Endothelial cell of umbilical vein (primary cell): ENCODE data around the gene TXNDC9. TPM values are rescaled to one million over a fixed set of nuclear protein-coding genes. Genes with fewer than 3 reads are reported as not detected.

Source experiments
- BruUV-seq: library from RNA; stranded (reverse); fragments of 400-500 nt; replicated peaks from 2 replicates; lab custom pipeline; 2021; lab: Mats Ljungman, UMichigan
- CTCF ChIA-PET: fragments of 300-600, 350-600 bp; sonication (Branson Sonifier 250); formaldehyde crosslinking; loops from one replicate; lab custom pipeline; 2021; ENCODE audit warnings: antibody characterized with exemption, inconsistent platforms; lab: Charles Lee
- POLR2A ChIA-PET: fragments of 300-600, 350-600 bp; sonication (Branson Sonifier 250); formaldehyde crosslinking; loops from one replicate; lab custom pipeline; 2021; ENCODE audit warnings: antibody characterized with exemption, inconsistent platforms; lab: Charles Lee
- DNase-seq: peaks from one replicate; pipeline ENCODE4 v3.0.0-alpha.2; 2011; ENCODE audit warnings: low read depth, low spot score
- FAIRE-seq: peaks from 2 replicates; lab custom pipeline; 2011; peaks lifted over from hg19 to GRCh38; lab: Jason Lieb, UNC
- H2AFZ ChIP-seq: 2 replicates; pipeline ENCODE4 v1.6.0; 2012; ENCODE audit warnings: low read depth, low read length, control low read depth, inconsistent platforms
- H3K27ac ChIP-seq: 2 replicates; pipeline ENCODE4 v1.5.1; 2011; ENCODE audit warnings: low read depth, mild to moderate bottlenecking, control low read depth, low read length, moderate library complexity; ENCODE audit not compliant: insufficient read depth
- H3K27me3 ChIP-seq, 2 experiments: 2 replicates each; pipeline versions ENCODE4 v1.6.0 to v1.6.1; 2011; ENCODE audit warnings: low read length in 2 of 2, mixed read lengths in 1 of 2; ENCODE audit not compliant: control insufficient read depth in 2 of 2, insufficient read depth in 2 of 2
- H3K36me3 ChIP-seq, 2 experiments: 2 replicates in 1 of 2; 3 replicates in 1 of 2; pipeline ENCODE4 v1.5.1; 2011; ENCODE audit warnings: low read length in 2 of 2, mild to moderate bottlenecking in 1 of 2, moderate library complexity in 1 of 2; ENCODE audit not compliant: control insufficient read depth in 2 of 2, insufficient read depth in 2 of 2; ENCODE audit errors: extremely low read depth in 1 of 2
- H3K4me1 ChIP-seq: 3 replicates; pipeline ENCODE4 v1.5.1; 2011; ENCODE audit warnings: mild to moderate bottlenecking, low read length; ENCODE audit not compliant: control insufficient read depth, insufficient read depth; ENCODE audit errors: extremely low read depth
- H3K4me2 ChIP-seq: 2 replicates; pipeline ENCODE4 v1.6.1; 2011; ENCODE audit warnings: low read length, control low read depth, mixed read lengths; ENCODE audit not compliant: insufficient read depth
- H3K4me3 ChIP-seq, 3 experiments: fragments of 200-600 bp in 1 of 3; sonication (generic), shearing (Covaris generic) in 1 of 3; replicated peaks in 1 of 3; 2 replicates each; pipeline ENCODE4 v1.5.1; 2011 to 2016; ENCODE audit warnings: control low read depth in 3 of 3, low read length in 3 of 3, mild to moderate bottlenecking in 2 of 3, inconsistent platforms in 1 of 3, low read depth in 1 of 3, moderate library complexity in 1 of 3; ENCODE audit not compliant: insufficient read depth in 1 of 3
- H3K79me2 ChIP-seq: 2 replicates; pipeline ENCODE4 v1.6.0; 2012; ENCODE audit warnings: low read length, inconsistent platforms; ENCODE audit not compliant: control insufficient read depth, insufficient read depth
- H3K9ac ChIP-seq: replicated peaks from 2 replicates; pipeline ENCODE3; 2011; ENCODE audit warnings: low read length, control low read depth; ENCODE audit not compliant: insufficient read depth; ENCODE audit errors: extremely low read depth
- H3K9me1 ChIP-seq: replicated peaks from 3 replicates; pipeline ENCODE4 v1.6.0; 2011; ENCODE audit warnings: mild to moderate bottlenecking, low read length; ENCODE audit not compliant: control insufficient read depth, insufficient read depth; ENCODE audit errors: extremely low read depth
- H3K9me3 ChIP-seq: replicated peaks from 2 replicates; pipeline ENCODE4 v1.5.1; 2012; ENCODE audit warnings: low read length, inconsistent platforms; ENCODE audit not compliant: control insufficient read depth, insufficient read depth
- H4K20me1 ChIP-seq: replicated peaks from 2 replicates; pipeline ENCODE3; 2011; ENCODE audit warnings: mild to moderate bottlenecking, low read length; ENCODE audit not compliant: control insufficient read depth, insufficient read depth; ENCODE audit errors: extremely low read depth
- EZH2 ChIP-seq: IDR thresholded peaks from 2 replicates; pipeline ENCODE4 v1.6.1; 2012; ENCODE audit warnings: borderline replicate concordance, low read depth, mild to moderate bottlenecking, moderate library complexity, low read length, inconsistent platforms; ENCODE audit not compliant: severe bottlenecking
- FOS ChIP-seq: IDR thresholded peaks from 2 replicates; pipeline ENCODE4 v1.6.1; 2011; ENCODE audit warnings: mild to moderate bottlenecking, low read length, moderate library complexity, borderline replicate concordance; ENCODE audit not compliant: insufficient read depth
- GATA2 ChIP-seq: IDR thresholded peaks from 2 replicates; pipeline ENCODE4 v1.7.0; 2011; ENCODE audit warnings: low read depth, mild to moderate bottlenecking, moderate library complexity, mixed read lengths, low read length; ENCODE audit not compliant: insufficient read length, insufficient read depth
- JUN ChIP-seq: IDR thresholded peaks from 2 replicates; pipeline ENCODE4 v1.6.1; 2011; ENCODE audit warnings: borderline replicate concordance, low read depth; ENCODE audit not compliant: insufficient read length, insufficient read depth
- MYC ChIP-seq: IDR thresholded peaks from one replicate; pipeline ENCODE4 v1.6.1; 2011; ENCODE audit warnings: mild to moderate bottlenecking, low read depth, low read length
- POLR2A ChIP-seq: IDR thresholded peaks from 2 replicates; pipeline ENCODE4 v1.6.1; 2012; ENCODE audit warnings: low read depth, mild to moderate bottlenecking, control low read depth, low read length
- POLR2AphosphoS5 ChIP-seq: IDR thresholded peaks from 2 replicates; pipeline ENCODE4 v1.6.1; 2012; ENCODE audit warnings: low read depth, mild to moderate bottlenecking, control low read depth, low read length, moderate library complexity; ENCODE audit not compliant: insufficient read depth
- dilution Hi-C: fragments of 300-500 bp; cut with MboI; formaldehyde crosslinking; loops from one replicate; pipeline ENCODE4 v1.15.0; 2019; ENCODE audit warnings: low sequenced_read_pairs; ENCODE audit not compliant: extremely low pct_ligation_motif_present
- intact Hi-C: fragments of 100-400 bp; cut with micrococcal nuclease; formaldehyde crosslinking; loops from one replicate; pipeline ENCODE4 v1.10.0; 2022
- polyA plus RNA-seq, 4 experiments: library from polyadenylated mRNA; depleted of rRNA in 3 of 4; stranded (reverse) in 3 of 4; unstranded in 1 of 4; fragments of >200 nt; gene quantifications; 2 replicates each; pipeline versions ENCODE4 v1.2.1 to v1.2.3, GENCODE V29; 2011 to 2012; ENCODE audit warnings: missing spikeins in 1 of 4
- total RNA-seq: library from RNA; stranded (reverse); gene quantifications from 2 replicates; pipeline ENCODE4 v1.2.3, GENCODE V29; 2021
- TF ChIP-seq, protein P1 (sequence below), 2 donors: IDR thresholded peaks; 1 replicate in 1 of 2; 2 replicates in 1 of 2; pipeline ENCODE4 v1.5.1; 2011; ENCODE audit warnings: low read length in 2 of 2, mild to moderate bottlenecking in 2 of 2, moderate library complexity in 2 of 2, control low read depth in 1 of 2, inconsistent platforms in 1 of 2, low read depth in 1 of 2; ENCODE audit not compliant: insufficient read depth in 1 of 2; ENCODE audit errors: extremely low read depth in 1 of 2
- TF ChIP-seq, protein P2 (sequence below): IDR thresholded peaks from 2 replicates; pipeline ENCODE4 v1.6.1; 2011; ENCODE audit not compliant: insufficient read depth, insufficient read length

Gene TXNDC9
- total and polyA plus RNA-seq, 2 donors (not counting 3 experiments of a cell fraction or from before 2014, with no cell fraction given) = 18.6 to 45.8 TPM

DNA sequence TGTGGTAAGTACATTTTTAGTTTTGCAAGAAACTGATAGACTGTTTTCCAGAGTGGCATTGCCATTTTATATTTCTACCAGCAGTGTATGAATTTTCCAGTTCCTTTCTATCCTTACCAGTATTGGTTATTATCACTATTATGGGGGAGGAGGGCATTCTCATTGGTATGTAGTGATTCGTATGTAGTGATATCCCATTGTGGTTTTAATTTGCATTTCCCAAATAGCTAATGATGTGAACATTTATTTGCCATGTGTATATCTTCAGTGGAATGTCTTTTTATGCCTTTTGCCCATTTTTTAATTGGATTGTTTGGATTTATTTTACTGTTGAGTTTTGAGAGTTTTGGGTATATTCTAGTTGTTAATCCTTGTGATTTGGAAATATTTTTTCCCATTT, 17.9 kb upstream of the TXNDC9 start:
- Histone ChIP-seq H3K9me1 (peaks cover 2% of the 10 kb centered on the region), H3K9me3 (no peaks in the 10 kb centered on the region), H3K4me2 (no peak overlapping the region), H3K27me3 (no peaks in the 10 kb centered on the region), H2AFZ (no peak overlapping the region), H4K20me1 (peaks cover 7% of the 10 kb centered on the region), H3K9ac (no peak overlapping the region), H3K4me3 (no peak overlapping the region), H3K36me3 (no peaks in the 10 kb centered on the region), H3K27ac (no peak overlapping the region), H3K4me1 (no peaks in the 10 kb centered on the region), H3K79me2 (peaks cover 93% of the 10 kb centered on the region)
- intact Hi-C loops = no loop called here
- no TSS peak for BruUV-seq
- FAIRE-seq (no peak), DNase-seq (no peak)
- TF ChIP-seq FOS = no peak
- no peak for TF ChIP-seq POLR2A
- no peak for TF ChIP-seq JUN
- TF ChIP-seq, protein P1, sequence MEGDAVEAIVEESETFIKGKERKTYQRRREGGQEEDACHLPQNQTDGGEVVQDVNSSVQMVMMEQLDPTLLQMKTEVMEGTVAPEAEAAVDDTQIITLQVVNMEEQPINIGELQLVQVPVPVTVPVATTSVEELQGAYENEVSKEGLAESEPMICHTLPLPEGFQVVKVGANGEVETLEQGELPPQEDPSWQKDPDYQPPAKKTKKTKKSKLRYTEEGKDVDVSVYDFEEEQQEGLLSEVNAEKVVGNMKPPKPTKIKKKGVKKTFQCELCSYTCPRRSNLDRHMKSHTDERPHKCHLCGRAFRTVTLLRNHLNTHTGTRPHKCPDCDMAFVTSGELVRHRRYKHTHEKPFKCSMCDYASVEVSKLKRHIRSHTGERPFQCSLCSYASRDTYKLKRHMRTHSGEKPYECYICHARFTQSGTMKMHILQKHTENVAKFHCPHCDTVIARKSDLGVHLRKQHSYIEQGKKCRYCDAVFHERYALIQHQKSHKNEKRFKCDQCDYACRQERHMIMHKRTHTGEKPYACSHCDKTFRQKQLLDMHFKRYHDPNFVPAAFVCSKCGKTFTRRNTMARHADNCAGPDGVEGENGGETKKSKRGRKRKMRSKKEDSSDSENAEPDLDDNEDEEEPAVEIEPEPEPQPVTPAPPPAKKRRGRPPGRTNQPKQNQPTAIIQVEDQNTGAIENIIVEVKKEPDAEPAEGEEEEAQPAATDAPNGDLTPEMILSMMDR (IDR thresholded peaks at IDR 0.05; ENCODE audit: extremely low read depth in 1 of 2, insufficient read depth in 1 of 2, low read depth in 1 of 2, low read length in 2 of 2) = no peak
- ChIA-PET POLR2A (interaction anchor here (0.9 kb wide), 1 partner anchor 17 kb away, joined by 6 read pairs; no protein-coding TSS in a partner anchor), CTCF (interaction anchor here (1.1 kb wide), 1 partner anchor 17 kb away, joined by 6 read pairs; the partner anchor contains the start of gene EIF5B)
- dilution Hi-C loops = no loop called here

DNA sequence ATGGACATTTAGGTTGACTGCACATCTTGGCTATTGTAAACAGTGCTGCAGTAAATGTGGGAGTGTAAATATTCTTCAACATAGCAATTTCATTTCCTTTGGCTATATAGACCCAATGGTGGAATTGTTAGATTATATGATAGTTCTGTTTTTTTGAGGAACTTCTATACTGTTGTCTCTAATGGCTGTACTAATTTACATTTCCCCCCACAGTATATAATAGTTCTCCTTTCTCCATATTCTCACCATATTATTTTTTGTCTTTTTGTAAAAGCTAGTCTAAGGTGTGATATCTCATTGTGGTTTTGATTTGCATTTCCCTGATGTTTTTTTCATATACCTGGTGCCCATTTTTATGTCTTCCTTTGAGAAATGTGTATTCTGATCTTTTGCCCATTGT, 14.1 kb upstream of the TXNDC9 start:
- CTCF ChIA-PET = interaction anchor here (1.0 kb wide), 1 partner anchor 14 kb away, joined by 3 read pairs; the partner anchor contains the start of genes EIF5B and TXNDC9
- TF ChIP-seq GATA2 (no peak), FOS (no peak), JUN (no peak), POLR2AphosphoS5 (no peak), MYC (no peak), POLR2A (no peak), EZH2 (no peak)
- TF ChIP-seq, protein P2, sequence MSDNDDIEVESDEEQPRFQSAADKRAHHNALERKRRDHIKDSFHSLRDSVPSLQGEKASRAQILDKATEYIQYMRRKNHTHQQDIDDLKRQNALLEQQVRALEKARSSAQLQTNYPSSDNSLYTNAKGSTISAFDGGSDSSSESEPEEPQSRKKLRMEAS = no peak
- TF ChIP-seq, protein P1 (IDR thresholded peaks at IDR 0.05; ENCODE audit: extremely low read depth in 1 of 2, insufficient read depth in 1 of 2, low read depth in 1 of 2, low read length in 2 of 2) = no peak
- no peaks in the 10 kb centered on the region for H3K9me1 ChIP-seq
- H3K4me3 ChIP-seq = no peak overlapping the region
- no peak for DNase-seq
- H3K79me2 ChIP-seq = peaks cover 97% of the 10 kb centered on the region
- dilution Hi-C loops = no loop called here
- peaks cover 5% of the 10 kb centered on the region for H4K20me1 ChIP-seq
- BruUV-seq = no TSS peak
- FAIRE-seq = no peak
- no peaks in the 10 kb centered on the region for H3K36me3 ChIP-seq
- H3K9me3 ChIP-seq = no peaks in the 10 kb centered on the region
- intact Hi-C loops = no loop called here
- H2AFZ ChIP-seq = no peak overlapping the region
- H3K27me3 ChIP-seq = no peaks in the 10 kb centered on the region
- no peak overlapping the region for H3K9ac ChIP-seq
- POLR2A ChIA-PET = no interaction called here
- no peaks in the 10 kb centered on the region for H3K4me1 ChIP-seq
- no peak overlapping the region for H3K27ac ChIP-seq
- H3K4me2 ChIP-seq = no peak overlapping the region
